ENCODE measurements around the gene ARL2BP. TPM values are rescaled to one million over a fixed set of nuclear protein-coding genes. Genes with fewer than 3 reads are reported as not detected.
A peak's percentile ranks its signal among the peaks of the same experiment; 100 is the strongest.

ARL2BP gene
- total and polyA plus RNA-seq, 2 of the 4 experiments (the other 2 are of a cell fraction), result 46.9 to 73.7 TPM

DNA sequence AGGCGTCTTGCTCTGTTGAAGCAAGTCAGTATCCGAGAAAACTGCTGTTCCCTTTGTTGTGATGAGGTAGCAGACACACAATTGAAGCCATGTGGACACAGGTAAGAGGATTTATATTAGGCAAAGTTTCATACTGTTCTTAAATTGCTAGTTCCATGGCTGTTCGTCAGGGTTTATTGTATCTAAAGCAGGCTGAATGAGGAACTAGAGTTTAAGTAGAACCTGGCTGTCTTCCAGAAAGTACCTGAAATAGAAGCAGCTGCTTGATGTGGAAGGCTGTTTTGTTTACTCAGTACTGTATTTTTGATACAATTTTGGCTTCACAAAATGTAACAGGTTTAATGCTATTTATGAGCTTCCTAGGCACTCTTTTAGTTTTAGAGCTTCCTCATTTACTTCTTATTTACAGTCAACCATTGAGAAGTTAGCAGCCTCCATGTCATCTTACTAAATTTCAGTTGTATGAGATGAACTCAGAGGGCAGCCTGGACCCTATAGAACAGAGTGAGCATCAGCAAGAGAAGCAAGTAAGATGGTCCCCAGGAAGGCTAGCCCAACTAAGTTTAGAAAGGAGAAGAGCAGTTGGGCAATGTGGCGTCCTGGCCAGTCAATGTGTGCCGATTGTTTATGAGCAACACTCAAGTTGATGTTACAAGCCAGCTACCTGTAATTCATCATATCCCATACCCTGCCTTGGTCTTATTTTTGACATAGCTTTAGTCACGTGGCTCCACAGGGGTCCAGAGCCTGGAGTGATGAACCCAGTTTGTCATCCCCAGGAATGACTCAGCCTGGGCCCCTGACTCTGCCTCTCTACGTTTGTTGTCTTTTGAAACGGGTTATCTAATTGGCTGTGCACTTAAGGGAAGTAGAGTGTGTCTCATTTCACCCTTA is 9.7 kb upstream of the ARL2BP start:
- Histone ChIP-seq H2AK5ac (ENCODE audit: low read depth, low read length) (no peak overlapping the region), H3K27ac (ENCODE audit: insufficient read depth, low read length) (no peak overlapping the region), H3K27me3 (ENCODE audit: control insufficient read depth, insufficient read depth, low read length) (no peaks in the 10 kb centered on the region), H3K36me3 (ENCODE audit: control insufficient read depth, insufficient read depth, low read length) (peaks cover 20% of the 10 kb centered on the region), H3K9me3 (ENCODE audit: control insufficient read depth, insufficient read depth, low read length) (no peaks in the 10 kb centered on the region), H3K23ac (ENCODE audit: low read depth, low read length) (peak overlapping the region; percentile 4; the same call in 1 of the 2 replicates), H3K79me1 (ENCODE audit: low read depth in 1 of 2, low read length in 2 of 2) (peaks cover 0 to 4% of the 10 kb centered on the region in 2 experiments; a peak in 2 of 4 replicates), H2AFZ (replicated peaks; ENCODE audit: low read length, poor library complexity) (no peak overlapping the region), H3K4ac (ENCODE audit: low read depth, low read length) (no peak overlapping the region), H2BK15ac (ENCODE audit: low read depth, low read length) (no peak overlapping the region), H2AK9ac (replicated peaks; ENCODE audit: low read depth, low read length, poor library complexity) (no peak overlapping the region), H4K8ac (ENCODE audit: low read depth in 2 of 2, low read length in 2 of 2) (no peak overlapping the region), H4K5ac (ENCODE audit: low read depth, low read length) (0 out of 2 replicates have a peak overlapping the region, but pooled peaks have one; percentile 33), H2BK120ac (ENCODE audit: low read depth, low read length) (no peak overlapping the region), H3K56ac (ENCODE audit: extremely low read depth, insufficient read depth, low read length) (no peak overlapping the region), H4K91ac (ENCODE audit: insufficient read depth, low read depth, low read length) (no peak overlapping the region), H3K14ac (replicated peaks; ENCODE audit: low read depth, low read length) (no peak overlapping the region), H3K4me2 (ENCODE audit: low read depth, low read length) (no peak overlapping the region), H4K20me1 (ENCODE audit: insufficient read depth, low read length) (no peaks in the 10 kb centered on the region), H3K4me3 (ENCODE audit: insufficient read depth, low read depth, low read length) (no peak overlapping the region), H2BK5ac (ENCODE audit: low read depth, low read length, poor library complexity, severe bottlenecking) (peak overlapping the region; percentile 49), H3K9me1 (ENCODE audit: insufficient read depth, low read length) (peaks cover 7% of the 10 kb centered on the region), H2BK20ac (ENCODE audit: low read depth, low read length) (no peak overlapping the region), H3K4me1 (ENCODE audit: control insufficient read depth, insufficient read depth, low read length) (peaks cover 8% of the 10 kb centered on the region), H3K9ac (ENCODE audit: low read depth, low read length) (no peak overlapping the region), H3K18ac (ENCODE audit: low read depth, low read length) (no peak overlapping the region)
- TF ChIP-seq CEBPB (IDR thresholded peaks at IDR 0.05; ENCODE audit: low read depth, low read length) (peak; percentile 24; the same call in 1 of the 2 replicates), MAFK (IDR thresholded peaks at IDR 0.05; ENCODE audit: low read depth, low read length) (no peak), NFE2L2 (IDR thresholded peaks at IDR 0.05; ENCODE audit: low read depth, low read length) (peak; percentile 16; the same call in 1 of the 2 replicates), RFX5 (IDR thresholded peaks at IDR 0.05; ENCODE audit: low read depth, low read length) (no peak), POLR2A (IDR thresholded peaks at IDR 0.05; ENCODE audit: low read depth, low read length) (no peak), BHLHE40 (IDR thresholded peaks at IDR 0.05; ENCODE audit: low read depth, low read length) (peak; percentile 60), FOS (IDR thresholded peaks at IDR 0.05; ENCODE audit: low read depth, low read length) (peak; percentile 59; the same call in 1 of the 2 replicates), RAD21 (IDR thresholded peaks at IDR 0.05; ENCODE audit: low read length) (no peak)
- TF ChIP-seq, protein P1, sequence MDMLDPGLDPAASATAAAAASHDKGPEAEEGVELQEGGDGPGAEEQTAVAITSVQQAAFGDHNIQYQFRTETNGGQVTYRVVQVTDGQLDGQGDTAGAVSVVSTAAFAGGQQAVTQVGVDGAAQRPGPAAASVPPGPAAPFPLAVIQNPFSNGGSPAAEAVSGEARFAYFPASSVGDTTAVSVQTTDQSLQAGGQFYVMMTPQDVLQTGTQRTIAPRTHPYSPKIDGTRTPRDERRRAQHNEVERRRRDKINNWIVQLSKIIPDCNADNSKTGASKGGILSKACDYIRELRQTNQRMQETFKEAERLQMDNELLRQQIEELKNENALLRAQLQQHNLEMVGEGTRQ (IDR thresholded peaks at IDR 0.05; ENCODE audit: low read depth, low read length), result peak; percentile 87
- ChIA-PET CTCF (no interaction called here), POLR2A (ENCODE audit: unreplicated experiment) (no interaction called here)
- in situ Hi-C loops (cut with MboI; ENCODE audit: low sequenced_read_pairs) (no loop called here), dilution Hi-C loops (cut with HindIII; ENCODE audit: low sequenced_read_pairs, unreplicated experiment) (no loop called here), intact Hi-C loops (cut with micrococcal nuclease) (no loop called here)
- ATAC-seq (ENCODE audit: low read depth), result peak; percentile 95
- DNase-seq, result peak; percentile 87
- WGBS, 2 experiments (ENCODE audit: extremely low coverage in 2 of 2, insufficient read length in 1 of 2), result 60% methylated on average over 1 of the region's 8 CpGs; no CpG with 5 or more reads in 1 of the 2 experiments
- no TSS peak for BruUV-seq (replicated peaks)
